Cardiac muscle cell (in vitro differentiated cells and primary cell): ENCODE data around the gene WDFY4. TPM values are rescaled to one million over a fixed set of nuclear protein-coding genes. Genes with fewer than 3 reads are reported as not detected.

ENCODE experiments used
- DNase-seq, 2 donors: peaks; one replicate each; pipeline versions ENCODE4 v3.0.0 to v3.0.0-alpha.2; 2010 to 2017; ENCODE audit warnings: low read depth in 1 of 2, low spot score in 1 of 2
- H3K27ac ChIP-seq: fragments of 200-600 bp; sonication (generic); 2 replicates; pipeline ENCODE4 v1.5.1; 2016
- H3K27me3 ChIP-seq: fragments of 200-600 bp; sonication (generic); 2 replicates; pipeline ENCODE4 v1.6.0; 2016; ENCODE audit warnings: control low read depth
- H3K36me3 ChIP-seq: fragments of 200-600 bp; sonication (generic); 2 replicates; pipeline ENCODE4 v1.5.1; 2016; ENCODE audit warnings: control low read depth
- H3K4me1 ChIP-seq: fragments of 200-600 bp; sonication (generic); 2 replicates; pipeline ENCODE4 v1.8.1; 2017; ENCODE audit warnings: low read depth, mild to moderate bottlenecking, mixed run types
- H3K4me3 ChIP-seq: fragments of 200-600 bp; sonication (generic); 2 replicates; pipeline ENCODE4 v1.5.1; 2016; ENCODE audit warnings: mild to moderate bottlenecking
- H3K9me3 ChIP-seq: fragments of 200-600 bp; sonication (generic); 2 replicates; pipeline ENCODE4 v1.5.1; 2017; ENCODE audit warnings: low read depth, mild to moderate bottlenecking, control low read depth
- CTCF ChIP-seq: IDR thresholded peaks from 2 replicates; pipeline ENCODE4 v1.5.1; 2012; ENCODE audit warnings: low read depth, mild to moderate bottlenecking, low read length
- polyA plus RNA-seq: library from polyadenylated mRNA; unstranded; fragments of >200 nt; fragmentation: Nextera tagmentation; extraction: Ambion mirVana; gene quantifications from 2 replicates; pipeline ENCODE4 v1.2.1, GENCODE V29; 2016
- total RNA-seq: library from RNA; depleted of rRNA; stranded (reverse); fragments of >200 nt; gene quantifications from 2 replicates; pipeline ENCODE4 v1.2.3, GENCODE V29; 2016

Gene WDFY4
- total and polyA plus RNA-seq, 2 experiments from 2014 or later: not detected

GRCh38 chr10:48941427-48942075 lies 256.9 kb downstream of the WDFY4 start:
- no peaks in the 10 kb centered on the region for H3K36me3 ChIP-seq
- H3K9me3 ChIP-seq: no peaks in the 10 kb centered on the region
- DNase-seq: no peak
- H3K27me3 ChIP-seq: no peaks in the 10 kb centered on the region
- no peak for TF ChIP-seq CTCF
- H3K27ac ChIP-seq: no peak overlapping the region
- no peaks in the 10 kb centered on the region for H3K4me1 ChIP-seq
- H3K4me3 ChIP-seq: no peak overlapping the region

- no peak for TF ChIP-seq CTCF
- no peak for DNase-seq
- no peaks in the 10 kb centered on the region for H3K36me3 ChIP-seq
- no peak overlapping the region for H3K4me3 ChIP-seq
- H3K9me3 ChIP-seq: no peaks in the 10 kb centered on the region
- H3K27ac ChIP-seq: no peak overlapping the region
- H3K27me3 ChIP-seq: no peaks in the 10 kb centered on the region
- no peaks in the 10 kb centered on the region for H3K4me1 ChIP-seq
These were observed 258.4 kb downstream of the WDFY4 start for GRCh38 chr10:48943096-48943495.

GRCh38 chr10:48944171-48944570 lies 259.5 kb downstream of the WDFY4 start:
- H3K36me3 ChIP-seq: no peaks in the 10 kb centered on the region
- no peak overlapping the region for H3K27ac ChIP-seq
- no peak for DNase-seq
- no peaks in the 10 kb centered on the region for H3K4me1 ChIP-seq
- H3K9me3 ChIP-seq: no peaks in the 10 kb centered on the region
- H3K4me3 ChIP-seq: no peak overlapping the region
- no peak for TF ChIP-seq CTCF
- H3K27me3 ChIP-seq: no peaks in the 10 kb centered on the region

- no peak for TF ChIP-seq CTCF
- no peaks in the 10 kb centered on the region for H3K9me3 ChIP-seq
- no peak for DNase-seq
- no peaks in the 10 kb centered on the region for H3K4me1 ChIP-seq
- no peak overlapping the region for H3K4me3 ChIP-seq
- H3K36me3 ChIP-seq: no peaks in the 10 kb centered on the region
- no peak overlapping the region for H3K27ac ChIP-seq
- no peaks in the 10 kb centered on the region for H3K27me3 ChIP-seq
These were observed 260.9 kb downstream of the WDFY4 start for GRCh38 chr10:48945441-48946130.

- no peaks in the 10 kb centered on the region for H3K27me3 ChIP-seq
- H3K36me3 ChIP-seq: no peaks in the 10 kb centered on the region
- H3K27ac ChIP-seq: no peak overlapping the region
- H3K4me1 ChIP-seq: no peaks in the 10 kb centered on the region
- no peak for DNase-seq
- H3K9me3 ChIP-seq: no peaks in the 10 kb centered on the region
- H3K4me3 ChIP-seq: no peak overlapping the region
- no peak for TF ChIP-seq CTCF
These were observed 261.7 kb downstream of the WDFY4 start for GRCh38 chr10:48946332-48946731.
